Measurements from ENCODE around the gene RGL1. TPM values are rescaled to one million over a fixed set of nuclear protein-coding genes. Genes with fewer than 3 reads are reported as not detected.

RGL1 gene
- total RNA-seq, 1 donor, result 24.6 TPM

- H3K4me1 ChIP-seq (ENCODE audit: insufficient read depth, low read length), result no peaks in the 10 kb centered on the region
- H4K20me1 ChIP-seq (ENCODE audit: insufficient read depth, low read length), result no peaks in the 10 kb centered on the region
- no peaks in the 10 kb centered on the region for H3K9me3 ChIP-seq (ENCODE audit: low read depth, low read length)
- TF ChIP-seq, protein P1, sequence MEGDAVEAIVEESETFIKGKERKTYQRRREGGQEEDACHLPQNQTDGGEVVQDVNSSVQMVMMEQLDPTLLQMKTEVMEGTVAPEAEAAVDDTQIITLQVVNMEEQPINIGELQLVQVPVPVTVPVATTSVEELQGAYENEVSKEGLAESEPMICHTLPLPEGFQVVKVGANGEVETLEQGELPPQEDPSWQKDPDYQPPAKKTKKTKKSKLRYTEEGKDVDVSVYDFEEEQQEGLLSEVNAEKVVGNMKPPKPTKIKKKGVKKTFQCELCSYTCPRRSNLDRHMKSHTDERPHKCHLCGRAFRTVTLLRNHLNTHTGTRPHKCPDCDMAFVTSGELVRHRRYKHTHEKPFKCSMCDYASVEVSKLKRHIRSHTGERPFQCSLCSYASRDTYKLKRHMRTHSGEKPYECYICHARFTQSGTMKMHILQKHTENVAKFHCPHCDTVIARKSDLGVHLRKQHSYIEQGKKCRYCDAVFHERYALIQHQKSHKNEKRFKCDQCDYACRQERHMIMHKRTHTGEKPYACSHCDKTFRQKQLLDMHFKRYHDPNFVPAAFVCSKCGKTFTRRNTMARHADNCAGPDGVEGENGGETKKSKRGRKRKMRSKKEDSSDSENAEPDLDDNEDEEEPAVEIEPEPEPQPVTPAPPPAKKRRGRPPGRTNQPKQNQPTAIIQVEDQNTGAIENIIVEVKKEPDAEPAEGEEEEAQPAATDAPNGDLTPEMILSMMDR (IDR thresholded peaks at IDR 0.05; ENCODE audit: extremely low read depth, low read depth, low read length), result no peak
- H3K27ac ChIP-seq (ENCODE audit: low read depth, low read length), result no peak overlapping the region
- H3K79me2 ChIP-seq (ENCODE audit: insufficient read depth, low read length), result no peaks in the 10 kb centered on the region
- DNase-seq (ENCODE audit: insufficient read length, low spot score, missing footprints), result no peak
- no peak overlapping the region for H3K4me3 ChIP-seq (ENCODE audit: insufficient read depth, low read length)
- H3K36me3 ChIP-seq (ENCODE audit: insufficient read depth, low read length), result peaks cover 6% of the 10 kb centered on the region
- no peak overlapping the region for H2AFZ ChIP-seq (ENCODE audit: low read length)
- H3K4me2 ChIP-seq (ENCODE audit: insufficient read depth, low read length), result no peak overlapping the region
- no peaks in the 10 kb centered on the region for H3K27me3 ChIP-seq (ENCODE audit: insufficient read depth, low read length)
Measured at GRCh38 chr1:183891158-183891856, 86.4 kb downstream of the RGL1 start.

DNA sequence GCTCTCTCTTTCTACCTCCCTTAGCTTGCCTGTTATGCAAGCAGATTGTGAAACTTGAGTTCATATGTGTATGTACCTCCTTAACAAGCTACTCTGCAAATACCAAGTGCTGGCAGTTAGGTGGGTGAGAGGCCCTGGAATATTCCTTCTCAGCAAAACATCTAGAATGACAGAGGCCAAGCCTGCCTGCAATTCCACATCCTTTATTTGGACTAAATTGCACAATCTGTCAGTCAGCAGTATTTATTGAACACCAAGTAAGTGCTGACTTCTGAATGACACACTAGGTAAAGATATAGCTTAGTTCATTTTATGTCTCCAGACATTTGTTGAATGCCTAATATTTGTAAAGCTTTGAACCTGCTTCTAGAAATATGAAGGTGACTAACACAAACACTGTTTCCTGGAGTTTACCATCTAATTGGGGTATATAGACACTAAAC is 87.5 kb downstream of the RGL1 start:
- Histone ChIP-seq H3K9me3 (ENCODE audit: low read depth, low read length) (no peaks in the 10 kb centered on the region), H3K79me2 (ENCODE audit: insufficient read depth, low read length) (no peaks in the 10 kb centered on the region), H3K27ac (ENCODE audit: low read depth, low read length) (no peak overlapping the region), H3K36me3 (ENCODE audit: insufficient read depth, low read length) (peaks cover 6% of the 10 kb centered on the region), H3K4me3 (ENCODE audit: insufficient read depth, low read length) (no peak overlapping the region), H3K27me3 (ENCODE audit: insufficient read depth, low read length) (no peaks in the 10 kb centered on the region), H3K4me1 (ENCODE audit: insufficient read depth, low read length) (no peaks in the 10 kb centered on the region), H4K20me1 (ENCODE audit: insufficient read depth, low read length) (no peaks in the 10 kb centered on the region), H2AFZ (ENCODE audit: low read length) (no peak overlapping the region), H3K4me2 (ENCODE audit: insufficient read depth, low read length) (no peak overlapping the region)
- TF ChIP-seq, protein P1 (IDR thresholded peaks at IDR 0.05; ENCODE audit: extremely low read depth, low read depth, low read length), result no peak
- no peak for DNase-seq (ENCODE audit: insufficient read length, low spot score, missing footprints)

DNA sequence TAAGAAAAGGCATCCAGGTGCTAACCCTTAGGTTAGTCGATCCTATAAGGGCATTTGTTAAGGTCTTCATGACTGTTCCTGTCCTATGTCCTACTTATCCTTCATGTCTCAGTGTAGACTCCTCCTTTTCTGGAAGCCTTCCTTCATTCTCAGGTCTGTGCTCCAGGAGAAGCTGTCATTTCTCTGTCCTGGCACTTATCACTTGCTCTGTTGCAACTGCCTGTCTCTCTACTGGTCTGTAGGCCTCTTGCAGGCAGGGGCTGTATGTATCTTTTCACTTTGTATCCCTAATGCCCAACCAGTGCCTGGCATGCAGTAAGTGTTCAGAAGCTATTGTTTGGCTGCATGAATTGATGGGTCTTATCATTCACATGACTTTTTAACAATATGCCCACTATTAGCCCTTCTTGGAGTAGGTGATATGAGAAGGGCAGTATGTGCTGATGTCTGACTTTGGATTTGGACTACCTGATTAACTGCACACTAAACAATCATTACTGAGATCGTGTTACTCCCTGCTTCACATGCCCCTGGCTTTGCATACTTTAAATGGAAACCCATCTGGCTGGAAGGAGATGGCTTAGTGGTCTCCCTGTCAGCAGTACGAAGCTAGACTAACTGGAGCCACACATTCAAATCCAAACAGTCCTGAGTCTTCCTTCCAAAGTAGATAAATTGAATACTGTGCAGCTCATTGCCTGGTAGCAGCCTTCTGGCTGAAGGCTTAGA is 88.8 kb downstream of the RGL1 start:
- H3K4me1 ChIP-seq (ENCODE audit: insufficient read depth, low read length), result no peaks in the 10 kb centered on the region
- TF ChIP-seq, protein P1 (IDR thresholded peaks at IDR 0.05; ENCODE audit: extremely low read depth, low read depth, low read length), result no peak
- no peaks in the 10 kb centered on the region for H3K79me2 ChIP-seq (ENCODE audit: insufficient read depth, low read length)
- no peak overlapping the region for H3K4me2 ChIP-seq (ENCODE audit: insufficient read depth, low read length)
- H3K27me3 ChIP-seq (ENCODE audit: insufficient read depth, low read length), result no peaks in the 10 kb centered on the region
- H3K9me3 ChIP-seq (ENCODE audit: low read depth, low read length), result no peaks in the 10 kb centered on the region
- H4K20me1 ChIP-seq (ENCODE audit: insufficient read depth, low read length), result no peaks in the 10 kb centered on the region
- H3K36me3 ChIP-seq (ENCODE audit: insufficient read depth, low read length), result peaks cover 6% of the 10 kb centered on the region
- H3K27ac ChIP-seq (ENCODE audit: low read depth, low read length), result no peak overlapping the region
- DNase-seq (ENCODE audit: insufficient read length, low spot score, missing footprints), result no peak
- H3K4me3 ChIP-seq (ENCODE audit: insufficient read depth, low read length), result no peak overlapping the region
- no peak overlapping the region for H2AFZ ChIP-seq (ENCODE audit: low read length)

GRCh38 chr1:183894290-183894565 is 89.3 kb downstream of the RGL1 start:
- TF ChIP-seq, protein P1 (IDR thresholded peaks at IDR 0.05; ENCODE audit: extremely low read depth, low read depth, low read length), result no peak
- Histone ChIP-seq H3K9me3 (ENCODE audit: low read depth, low read length) (no peaks in the 10 kb centered on the region), H3K4me1 (ENCODE audit: insufficient read depth, low read length) (no peaks in the 10 kb centered on the region), H3K27ac (ENCODE audit: low read depth, low read length) (no peak overlapping the region), H3K79me2 (ENCODE audit: insufficient read depth, low read length) (no peaks in the 10 kb centered on the region), H3K36me3 (ENCODE audit: insufficient read depth, low read length) (peaks cover 3% of the 10 kb centered on the region), H4K20me1 (ENCODE audit: insufficient read depth, low read length) (no peaks in the 10 kb centered on the region), H3K4me3 (ENCODE audit: insufficient read depth, low read length) (no peak overlapping the region), H2AFZ (ENCODE audit: low read length) (no peak overlapping the region), H3K4me2 (ENCODE audit: insufficient read depth, low read length) (no peak overlapping the region), H3K27me3 (ENCODE audit: insufficient read depth, low read length) (no peaks in the 10 kb centered on the region)
- DNase-seq (ENCODE audit: insufficient read length, low spot score, missing footprints), result no peak
